Erythroblast (primary cell): Measurements from ENCODE around the gene MYO1E.

Experiments used
- GATA1 ChIP-seq: IDR thresholded peaks from 2 replicates; pipeline ENCODE4 v1.6.1; 2011; ENCODE audit warnings: low read depth, mild to moderate bottlenecking, control low read depth, low read length, moderate library complexity
- POLR2A ChIP-seq: IDR thresholded peaks from 2 replicates; pipeline ENCODE4 v1.6.1; 2011; ENCODE audit warnings: mild to moderate bottlenecking, low read length

DNA sequence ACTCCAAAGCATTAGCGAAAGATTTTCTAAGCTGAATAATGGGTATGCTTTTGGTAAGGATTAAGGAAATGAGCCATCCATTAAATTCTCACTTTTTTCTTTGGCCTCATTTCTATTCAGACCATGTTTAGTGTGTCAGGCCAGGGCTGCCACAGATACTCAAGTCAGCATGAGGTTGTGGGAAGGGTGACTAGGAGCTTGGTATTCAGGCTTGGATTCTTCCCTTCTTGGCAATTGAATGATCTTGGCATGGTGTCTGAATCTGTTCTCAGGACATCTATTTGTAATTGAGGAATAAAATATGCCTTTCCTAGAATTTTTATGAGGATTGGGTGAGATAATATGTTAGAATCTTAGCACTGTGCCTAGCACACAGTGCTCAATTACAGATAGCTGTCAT is 256.5 kb downstream of the MYO1E start:
- no peak for TF ChIP-seq POLR2A
- TF ChIP-seq GATA1, result no peak
